ENCODE measurements around the gene LRMDA.

The LRMDA gene

GRCh38 chr10:76302481-76302880 lies 871.1 kb downstream of the LRMDA start:
- no peak for DNase-seq

- no peak for DNase-seq
These were observed 871.7 kb downstream of the LRMDA start for GRCh38 chr10:76302961-76303630.

GRCh38 chr10:76303682-76304316 lies 872.4 kb downstream of the LRMDA start:
- DNase-seq: no peak

GRCh38 chr10:76305930-76306615 lies 874.6 kb downstream of the LRMDA start:
- DNase-seq: no peak

DNA sequence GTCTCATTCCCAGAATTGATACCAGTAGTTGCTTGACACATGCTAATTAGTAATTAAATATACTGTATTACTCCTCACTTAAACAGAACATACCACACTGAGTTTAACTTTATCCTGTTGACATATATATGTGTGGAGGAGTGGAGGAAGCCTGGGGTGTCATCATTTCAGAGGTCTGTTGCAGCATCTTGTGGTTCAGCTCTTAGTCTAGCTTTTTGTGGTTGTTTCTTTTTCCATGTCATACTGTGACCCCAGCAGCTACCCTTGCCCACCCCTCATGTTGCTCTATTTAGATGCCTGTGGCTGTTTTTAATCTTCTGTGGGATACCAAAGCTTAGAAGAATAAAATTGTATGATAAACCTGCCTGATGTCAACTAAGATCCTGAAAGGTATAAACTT lies 875.4 kb downstream of the LRMDA start:
- no peak for DNase-seq

DNA sequence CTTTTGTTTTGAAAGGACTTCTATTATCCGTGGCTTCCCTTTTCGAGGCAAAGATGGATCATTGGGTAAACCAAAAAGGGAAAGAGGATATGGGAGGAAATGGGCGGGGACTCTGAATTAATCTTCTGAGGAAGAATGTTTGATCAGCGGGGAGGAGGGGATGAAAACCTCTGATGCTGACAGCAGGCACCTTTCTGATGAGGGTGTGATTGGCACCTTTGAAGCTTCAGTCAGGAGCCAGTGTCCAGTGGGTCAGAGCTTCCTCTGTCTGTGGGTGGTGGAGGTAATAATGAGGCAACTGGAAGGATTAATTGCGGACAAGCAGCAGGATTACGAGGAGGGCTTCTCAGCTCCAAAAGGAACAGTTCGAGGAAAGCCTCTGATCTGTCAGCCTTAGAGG lies 877.6 kb downstream of the LRMDA start:
- DNase-seq: no peak

- no peak for DNase-seq
These were observed 878.5 kb downstream of the LRMDA start for GRCh38 chr10:76309741-76310587.

GRCh38 chr10:76310588-76311080 lies 879.2 kb downstream of the LRMDA start:
- no peak for DNase-seq

DNA sequence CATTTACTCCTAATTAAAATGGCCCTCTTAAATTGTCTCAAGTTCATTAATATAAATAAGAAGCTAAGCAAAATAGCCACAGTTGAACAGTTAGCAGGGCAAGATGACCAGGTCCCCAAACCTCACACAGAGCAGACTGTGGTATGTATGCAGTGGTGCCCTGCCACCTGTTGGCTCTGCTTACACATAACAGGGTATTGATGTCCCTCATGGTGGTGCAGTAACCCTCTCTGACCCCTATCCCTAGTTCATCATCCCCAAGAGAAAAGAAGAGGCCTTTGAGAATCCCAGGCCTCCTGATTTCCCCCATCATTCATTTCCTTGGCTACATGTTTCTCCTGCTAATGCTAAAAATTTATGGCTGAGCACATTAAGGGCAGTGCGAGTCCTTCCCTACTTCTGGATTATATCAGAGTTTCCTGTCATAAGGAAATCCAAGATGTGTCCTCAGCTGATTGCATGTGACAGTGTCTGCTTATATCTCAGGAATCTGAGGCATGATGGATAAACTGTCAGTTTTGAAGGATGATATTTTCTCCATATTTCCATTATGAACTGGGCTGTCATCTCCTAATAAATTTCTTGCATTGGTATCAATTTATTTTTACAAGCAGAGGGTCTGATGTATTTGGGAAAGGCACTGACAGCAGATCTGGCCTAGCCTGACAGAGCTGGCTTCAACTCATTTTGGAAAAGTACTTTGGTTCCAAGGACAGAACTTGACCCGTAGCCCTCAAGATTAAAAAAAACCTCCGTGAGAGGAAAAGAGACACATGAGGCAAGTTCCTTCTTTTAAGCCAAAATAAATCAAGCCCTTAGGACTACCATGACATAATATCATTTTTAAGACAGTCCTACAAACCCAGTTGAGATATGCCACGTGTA lies 880.6 kb downstream of the LRMDA start:
- no peak for DNase-seq

GRCh38 chr10:76315240-76315639 lies 883.8 kb downstream of the LRMDA start:
- no peak for DNase-seq

GRCh38 chr10:76316234-76316633 lies 884.8 kb downstream of the LRMDA start:
- no peak for DNase-seq

GRCh38 chr10:76317078-76317477 lies 885.7 kb downstream of the LRMDA start:
- DNase-seq: no peak

DNA sequence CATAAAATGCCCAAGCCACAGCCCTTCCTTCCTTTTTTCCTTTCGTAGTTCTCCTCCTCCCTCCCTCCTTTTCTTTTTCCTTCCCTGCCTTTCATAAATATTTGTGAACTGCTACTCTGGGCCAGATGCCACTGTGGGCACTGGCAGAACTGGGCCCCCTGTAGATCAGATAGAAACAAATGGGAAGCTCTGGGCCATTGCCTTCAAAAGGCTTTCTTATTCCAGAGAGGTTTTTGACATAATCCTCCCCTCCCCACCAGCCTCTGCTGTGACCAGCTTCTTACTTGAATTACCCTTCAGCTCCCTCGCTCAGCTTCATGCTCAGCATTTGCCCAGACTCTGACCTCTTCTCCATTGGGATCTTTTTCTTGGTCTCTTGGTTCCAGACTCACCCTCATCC lies 886.8 kb downstream of the LRMDA start:
- no peak for DNase-seq

DNA sequence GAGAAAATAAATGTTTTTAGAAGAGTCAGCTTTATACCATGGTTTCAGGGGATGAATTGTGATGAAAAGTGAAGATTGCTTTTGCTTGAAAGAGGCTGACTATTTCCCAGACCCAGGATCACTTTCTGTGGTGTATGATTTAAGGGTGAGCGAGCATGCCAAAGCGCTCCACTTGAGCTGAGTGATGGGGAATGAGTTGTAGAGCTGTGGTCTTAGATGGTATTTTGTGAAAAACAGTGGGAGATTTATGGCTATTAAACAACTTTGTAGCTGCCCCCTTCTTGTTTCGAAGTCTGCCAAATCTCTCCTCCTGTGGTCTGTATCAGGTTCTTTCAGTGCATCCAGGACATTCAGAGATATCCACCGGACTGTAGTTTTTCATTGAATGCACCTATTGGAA lies 888.2 kb downstream of the LRMDA start:
- no peak for DNase-seq

DNA sequence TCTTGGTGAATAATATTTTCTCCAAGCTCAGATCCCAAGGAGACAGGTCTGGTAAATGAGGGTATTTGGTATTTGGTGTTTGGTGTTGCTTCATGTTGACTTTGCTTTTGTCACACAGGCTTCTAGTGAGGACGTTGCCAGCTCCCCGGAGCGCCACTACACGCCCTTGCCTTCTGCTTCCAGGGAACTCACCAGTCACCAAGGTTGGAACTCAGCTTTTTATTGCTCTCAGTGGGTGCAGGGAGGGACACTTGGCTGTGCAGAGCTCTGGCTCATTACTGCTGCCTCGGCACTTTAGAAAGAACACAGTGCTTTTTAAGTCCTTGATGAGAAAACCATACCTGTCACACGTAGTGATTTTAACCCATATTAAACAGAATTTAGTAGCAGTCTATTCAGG lies 892.9 kb downstream of the LRMDA start:
- DNase-seq: no peak

GRCh38 chr10:76327441-76327840 lies 896.0 kb downstream of the LRMDA start:
- no peak for DNase-seq

- no peak for DNase-seq
These were observed 896.9 kb downstream of the LRMDA start for GRCh38 chr10:76328348-76328747.

- DNase-seq: no peak
These were observed 898.6 kb downstream of the LRMDA start for GRCh38 chr10:76329891-76330575.

- DNase-seq: no peak
These were observed 900.3 kb downstream of the LRMDA start for GRCh38 chr10:76331742-76332141.

DNA sequence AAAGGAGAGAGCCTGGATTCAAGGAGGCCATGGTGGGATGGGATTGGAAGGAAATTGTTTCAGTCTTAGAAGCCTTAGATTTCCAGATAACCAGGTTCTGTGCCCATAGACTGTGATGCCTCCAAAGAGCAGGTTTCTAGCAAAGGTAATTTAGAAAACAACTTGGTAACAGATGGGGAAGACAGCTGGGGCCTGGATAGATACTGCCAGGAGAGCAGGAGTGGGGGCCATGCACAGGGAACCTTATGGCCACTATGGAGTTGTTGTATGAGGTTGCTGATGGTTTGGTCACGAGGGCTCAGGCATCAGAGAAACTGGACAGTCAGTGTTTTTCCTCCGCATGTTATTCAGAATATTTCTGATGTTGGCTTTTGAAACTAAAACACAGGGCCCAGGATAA lies 901.9 kb downstream of the LRMDA start:
- no peak for DNase-seq

GRCh38 chr10:76333796-76334195 lies 902.4 kb downstream of the LRMDA start:
- no peak for DNase-seq

- DNase-seq: no peak
These were observed 902.8 kb downstream of the LRMDA start for GRCh38 chr10:76334255-76334654.

Measured in activated CD4-positive, CD25-positive, alpha-beta regulatory T cell treated with anti-CD3 and anti-CD28 coated beads, Interleukin-2, amount 50 U/mL, for 72 hours (primary cell).